SHP77 (cell line): ENCODE data around the gene WTIP.
"Not testable (repeated sequence)": the region's sequence is repeated elsewhere in the genome, so short reads cannot be mapped to it uniquely, and the experiment has no call there.

Source experiments
- DNase-seq, 2 experiments: peaks; one replicate each; lab custom pipeline; 2025; lab: John Stamatoyannopoulos, UW

Gene WTIP

DNA sequence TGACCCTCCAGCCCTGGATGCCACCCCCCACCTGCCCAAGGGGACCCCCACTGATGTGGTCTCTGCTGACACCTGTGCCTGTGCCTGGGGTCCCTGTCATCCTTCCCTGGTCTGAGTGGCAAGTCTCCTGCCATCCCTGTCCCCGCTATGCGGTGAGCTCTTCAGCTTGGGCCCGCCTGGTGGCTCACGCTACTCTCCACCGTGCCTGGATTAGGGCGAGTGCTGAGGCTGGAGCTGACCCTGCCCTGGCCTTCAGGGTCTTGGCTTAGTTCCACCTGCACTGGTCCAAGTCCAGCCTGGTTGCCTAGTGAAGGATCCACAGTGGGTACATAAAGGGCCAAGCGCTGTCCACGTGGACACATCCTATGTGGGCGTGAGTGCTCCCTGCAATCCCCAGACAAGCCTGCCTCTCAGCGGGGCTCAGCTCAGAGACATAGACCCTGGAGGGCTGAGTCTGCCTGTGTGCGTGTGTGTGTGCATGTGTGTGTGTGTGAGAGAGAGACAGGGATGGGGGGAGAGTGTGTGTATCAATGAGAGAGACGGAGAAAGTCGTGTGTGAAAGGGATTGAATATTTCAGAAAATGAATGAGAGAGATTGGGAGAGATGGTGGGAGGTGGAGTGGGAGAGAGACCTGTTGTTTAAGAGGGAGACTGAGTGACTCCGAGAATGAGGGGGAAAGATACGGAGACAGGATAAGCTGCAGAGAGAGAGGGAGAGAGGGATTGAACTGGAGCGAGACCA lies 22.1 kb downstream of the WTIP start:
- DNase-seq = no peak

GRCh38 chr19:34504273-34504808 lies 22.8 kb downstream of the WTIP start:
- no peak for DNase-seq

GRCh38 chr19:34504809-34505291 lies 23.3 kb downstream of the WTIP start:
- DNase-seq = no peak

DNA sequence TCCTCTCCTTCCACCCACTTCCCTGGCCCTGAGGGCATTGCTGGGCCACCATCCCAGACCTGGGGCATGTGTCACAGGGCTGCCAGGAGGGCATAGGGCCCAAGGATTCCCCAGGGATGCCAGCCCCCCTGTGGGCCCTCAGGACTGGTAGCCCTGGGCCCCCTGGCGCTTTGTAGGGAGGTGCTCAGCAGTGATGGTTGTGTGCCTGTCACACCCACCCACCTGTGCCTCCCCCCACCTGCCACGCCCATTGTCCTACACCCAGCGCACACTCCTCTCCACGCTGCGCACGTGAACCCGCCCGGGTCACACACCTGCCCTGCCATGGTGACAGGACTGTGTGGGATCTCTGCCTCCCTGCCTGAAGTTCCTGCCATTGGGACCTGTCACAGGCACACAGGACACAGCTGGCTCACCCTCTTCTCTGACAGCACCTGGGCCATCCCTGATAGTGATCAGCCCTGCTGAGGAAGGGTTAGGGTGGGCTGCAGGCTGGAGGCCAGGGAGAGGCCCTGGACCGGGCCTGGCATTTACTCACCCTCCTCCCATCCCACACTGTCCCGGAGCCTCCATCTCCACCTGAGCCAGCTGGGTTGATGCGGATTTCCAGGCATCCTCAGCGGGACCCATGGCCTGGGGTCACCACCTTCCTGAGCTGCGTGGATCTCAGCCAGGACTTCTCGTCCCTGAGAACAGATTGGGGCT lies 23.9 kb downstream of the WTIP start:
- DNase-seq = no peak

GRCh38 chr19:34506026-34506370 lies 24.4 kb downstream of the WTIP start:
- DNase-seq = no peak

DNA sequence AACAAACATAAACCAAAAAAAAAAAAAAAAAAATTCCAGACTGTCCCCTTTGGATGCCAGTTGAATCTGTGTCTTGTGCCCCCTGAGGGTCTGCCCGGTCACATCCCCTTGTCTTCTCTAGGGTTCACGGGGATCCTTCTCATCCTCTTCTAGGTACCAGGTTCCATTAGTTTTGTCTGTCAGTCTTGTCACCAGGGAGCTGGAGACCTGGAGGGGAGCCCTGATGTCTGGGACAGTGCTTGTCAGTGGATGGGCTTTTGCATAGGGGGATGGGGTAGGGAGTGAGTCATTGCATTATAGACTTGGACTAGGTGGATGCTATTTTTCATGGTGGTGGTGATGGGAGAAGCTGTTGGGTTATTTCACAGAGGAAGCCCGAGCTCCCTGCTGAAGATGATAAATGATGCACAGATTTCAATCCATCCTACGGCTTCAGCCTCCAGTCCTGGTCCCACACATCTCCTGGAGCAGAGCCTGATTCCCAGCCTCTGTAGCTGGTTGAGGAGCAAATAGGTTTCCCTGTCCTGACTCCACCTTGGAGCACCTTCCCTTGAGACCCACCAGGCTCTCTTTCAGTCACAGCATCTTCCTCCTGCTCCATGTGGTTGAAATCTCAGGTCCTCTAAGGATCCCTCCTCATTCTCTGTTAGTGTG lies 26.0 kb downstream of the WTIP start:
- DNase-seq = no peak

DNA sequence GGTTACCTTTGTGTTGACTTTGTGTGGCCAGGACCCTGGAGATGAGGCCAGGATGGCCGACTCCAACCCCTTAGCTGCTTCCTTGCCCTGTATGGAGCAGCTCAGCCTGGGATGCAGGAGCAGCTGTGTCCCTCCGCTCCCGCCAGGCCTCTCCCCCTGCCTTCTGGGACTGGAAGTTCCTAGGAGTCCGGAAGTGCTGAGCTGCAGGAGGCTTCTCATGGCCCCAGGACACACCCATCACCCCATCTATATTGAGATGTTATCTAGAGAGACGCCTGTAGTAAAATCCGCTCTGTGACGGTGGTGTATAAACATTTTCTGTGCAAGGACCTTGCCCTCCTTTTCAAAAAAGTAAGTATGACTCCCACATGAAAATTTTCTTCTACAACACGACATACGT lies 27.0 kb downstream of the WTIP start:
- no peak for DNase-seq

GRCh38 chr19:34510904-34511303 lies 29.3 kb downstream of the WTIP start:
- not testable (repeated sequence) for DNase-seq

DNA sequence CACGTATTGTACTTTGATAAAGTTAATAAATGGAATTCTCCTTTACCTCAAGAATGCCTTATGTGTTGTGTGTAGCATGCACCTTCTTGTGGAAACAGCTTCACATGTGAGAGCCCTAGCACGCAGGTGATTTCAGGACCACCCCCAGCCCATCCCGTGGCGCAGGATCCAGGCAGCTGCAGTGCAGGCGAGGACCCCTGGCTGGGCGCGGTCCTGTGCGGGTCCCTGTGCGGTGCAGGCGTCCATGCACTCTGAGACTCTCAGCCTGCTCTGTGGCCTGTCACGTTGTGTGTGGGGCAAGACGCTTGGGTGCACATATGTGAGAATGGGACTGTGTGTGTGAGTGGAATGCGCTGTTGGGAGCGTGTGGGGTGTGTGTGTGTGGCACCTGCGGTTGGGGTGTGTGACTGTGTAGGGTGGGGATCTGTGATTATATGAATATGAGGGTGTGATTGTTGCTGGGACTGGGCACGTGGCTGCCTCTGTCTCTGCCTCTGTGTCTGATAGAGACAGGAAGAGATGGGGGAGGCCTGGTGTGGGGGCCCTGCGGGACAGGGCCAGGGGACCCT lies 30.8 kb downstream of the WTIP start:
- no peak for DNase-seq

- no peak for DNase-seq
These were observed 32.2 kb downstream of the WTIP start for GRCh38 chr19:34513767-34514166.

GRCh38 chr19:34519602-34520001 lies 38.0 kb downstream of the WTIP start:
- no peak for DNase-seq

DNA sequence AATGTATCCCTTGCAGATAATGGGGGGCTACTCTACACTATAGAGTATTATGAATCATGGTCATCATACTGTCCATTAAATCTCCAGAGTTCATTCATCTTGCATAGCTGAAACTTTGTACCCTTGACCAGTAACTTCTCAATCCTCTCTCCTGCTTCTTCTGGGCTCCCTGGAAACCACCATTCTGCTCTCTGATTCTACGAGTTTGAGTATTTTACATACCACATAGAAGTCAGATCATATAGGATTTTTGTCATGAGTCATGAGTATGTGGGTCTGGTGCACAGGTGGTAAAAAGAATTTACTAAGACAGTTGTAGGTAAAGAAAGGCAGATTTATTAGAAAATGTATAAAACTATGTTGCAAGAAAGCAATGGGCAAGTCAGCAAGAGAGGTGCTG lies 41.9 kb downstream of the WTIP start:
- DNase-seq = no peak

DNA sequence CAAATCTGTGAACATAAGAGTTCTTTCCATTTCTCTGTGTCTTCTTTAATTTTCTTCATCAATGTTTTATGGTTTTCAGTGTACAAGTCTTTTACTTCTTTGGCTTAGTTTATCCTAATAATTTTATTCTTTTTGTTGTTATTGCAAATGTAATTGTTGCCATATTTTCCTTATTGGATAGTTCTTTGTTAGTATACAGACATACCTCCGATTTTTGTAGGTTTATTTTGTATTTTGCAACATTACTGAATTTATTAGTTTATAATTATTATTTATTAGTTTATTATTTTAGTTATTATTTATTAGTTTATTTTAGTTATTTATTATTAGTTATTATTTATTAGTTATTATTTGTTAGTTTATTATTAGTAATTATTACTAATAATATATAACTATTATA lies 43.4 kb downstream of the WTIP start:
- no peak for DNase-seq

DNA sequence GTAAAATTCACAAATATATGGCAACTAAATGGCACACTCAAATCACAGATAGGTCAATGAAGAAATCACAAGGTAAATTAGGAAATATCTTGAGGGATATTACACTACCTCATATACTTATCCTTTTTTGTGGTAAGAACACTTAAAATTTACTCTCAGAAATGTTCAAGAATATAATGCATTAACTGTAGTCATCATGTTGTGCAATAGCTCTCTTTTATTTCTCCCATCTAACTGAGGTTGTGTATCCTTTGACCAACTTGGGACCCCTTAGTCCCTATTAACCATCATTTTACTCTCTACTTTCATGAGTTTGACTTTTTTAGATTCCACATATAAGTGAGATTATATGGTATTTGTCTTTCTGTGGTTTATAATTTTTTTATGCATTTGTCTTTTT lies 52.6 kb downstream of the WTIP start:
- DNase-seq = no peak

DNA sequence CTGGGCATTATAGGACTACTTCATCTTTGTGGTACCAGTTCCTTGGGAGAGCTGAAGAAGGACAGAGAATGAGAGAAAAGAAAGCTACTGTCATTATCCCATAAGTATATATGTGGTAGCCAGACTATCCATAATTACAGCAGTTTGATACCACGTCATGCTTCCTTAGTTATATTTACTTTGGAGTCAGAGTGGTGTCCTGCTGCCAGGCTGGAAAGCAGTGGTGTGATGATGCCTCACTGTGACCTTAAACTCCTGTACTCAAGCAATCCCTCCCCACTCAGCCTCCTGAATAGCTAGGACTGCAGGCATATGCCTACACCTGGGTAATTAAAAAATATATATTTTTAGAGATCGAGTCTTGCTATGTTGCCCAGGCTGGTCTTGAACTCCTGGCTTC lies 57.8 kb downstream of the WTIP start:
- DNase-seq = no peak

DNA sequence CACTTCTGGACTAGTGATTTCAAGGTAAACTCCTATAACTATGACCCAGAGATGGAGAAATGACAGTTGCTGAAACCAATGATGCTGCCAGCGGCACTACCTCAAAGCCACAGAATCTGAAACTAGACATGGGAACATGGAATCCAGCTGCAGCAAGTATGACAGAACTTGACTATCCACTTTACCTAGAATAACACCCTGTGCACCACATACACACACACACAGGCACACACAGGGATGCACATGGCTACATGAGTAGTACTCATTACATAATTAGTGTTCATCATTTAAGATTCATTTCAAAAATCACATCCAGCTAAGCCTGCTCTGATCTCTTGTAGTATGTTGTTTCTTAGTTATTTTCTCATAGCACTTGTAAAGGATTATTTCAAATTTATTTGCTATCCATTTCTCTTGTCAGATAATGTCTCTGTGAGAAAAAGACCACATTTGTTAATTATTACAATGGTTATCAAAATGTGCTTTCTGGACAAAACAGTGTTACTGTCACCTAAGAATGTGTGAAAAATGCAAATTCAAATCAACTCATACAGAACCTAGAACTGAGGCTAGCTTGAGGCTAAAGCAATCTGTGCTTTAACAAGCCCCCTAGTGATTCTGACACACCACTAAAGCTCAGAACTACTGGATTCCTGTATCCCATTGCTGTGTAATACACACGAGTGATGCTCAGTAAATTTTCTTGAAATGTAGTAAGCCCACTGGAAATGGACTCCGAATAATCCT lies 59.4 kb downstream of the WTIP start:
- no peak for DNase-seq

GRCh38 chr19:34549833-34550232 lies 68.3 kb downstream of the WTIP start:
- no peak for DNase-seq

DNA sequence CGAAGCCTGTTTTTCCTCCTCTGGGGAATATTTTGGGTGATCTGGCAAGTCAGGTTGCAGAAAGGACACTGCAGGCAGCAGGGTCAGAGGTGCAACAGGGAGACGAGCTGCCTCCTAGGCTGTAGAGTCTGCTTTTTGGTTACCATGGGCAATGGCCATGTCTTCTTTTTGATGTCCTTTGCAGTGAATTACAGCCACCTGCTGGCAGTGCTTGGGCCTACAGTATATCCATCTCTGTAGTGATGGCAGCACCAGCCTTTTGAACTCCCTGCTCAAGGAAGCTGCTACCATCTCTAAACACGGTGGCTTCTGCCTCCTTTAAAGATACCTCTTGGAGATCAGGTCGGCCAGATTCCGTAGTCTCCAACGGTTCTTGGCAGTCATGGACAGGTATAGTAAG lies 73.9 kb downstream of the WTIP start:
- peak; percentile 26 to 32 for DNase-seq

- DNase-seq = peak; percentile 43 to 61
These were observed 74.9 kb downstream of the WTIP start for GRCh38 chr19:34556488-34556887.

DNA sequence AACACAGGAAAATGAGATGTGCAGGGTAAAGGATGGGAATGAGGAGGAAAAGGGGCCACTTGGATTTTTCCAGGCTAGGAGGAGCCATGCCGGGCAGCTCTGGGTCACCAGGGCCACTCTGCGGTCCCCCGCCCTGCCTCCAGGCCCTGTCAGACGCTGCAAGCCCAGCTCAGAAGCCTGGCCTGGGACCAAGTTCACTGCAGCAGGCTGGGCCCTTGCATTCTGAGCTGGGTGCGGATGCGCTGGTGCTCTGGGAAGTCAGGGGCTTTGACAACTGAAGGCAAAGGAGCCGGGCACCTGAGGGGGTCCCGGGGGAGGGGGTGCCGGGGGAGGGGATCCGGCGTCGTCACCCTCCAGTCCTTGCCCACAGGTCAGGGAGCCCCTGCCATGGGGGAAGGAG lies 77.5 kb downstream of the WTIP start:
- no peak for DNase-seq

- DNase-seq = no peak
These were observed 78.7 kb downstream of the WTIP start for GRCh38 chr19:34560229-34560628.
